Body of pancreas (tissue), 4 donors: ENCODE measurements around the gene ZNF93.

Experiments
- CTCF ChIP-seq, 7 experiments: fragments of 450-650 bp in 4 of 7; fragments of 200-600 bp in 3 of 7; sonication (generic) in 3 of 7; IDR thresholded peaks; one replicate each; pipeline ENCODE4 v1.5.1; 2016 to 2019; ENCODE audit warnings: antibody characterized with exemption in 7 of 7
- POLR2A ChIP-seq, 3 donors: fragments of 450-650 bp; IDR thresholded peaks; one replicate each; pipeline ENCODE4 v1.6.1; 2016; ENCODE audit warnings: antibody characterized with exemption in 3 of 3, mild to moderate bottlenecking in 2 of 3

DNA sequence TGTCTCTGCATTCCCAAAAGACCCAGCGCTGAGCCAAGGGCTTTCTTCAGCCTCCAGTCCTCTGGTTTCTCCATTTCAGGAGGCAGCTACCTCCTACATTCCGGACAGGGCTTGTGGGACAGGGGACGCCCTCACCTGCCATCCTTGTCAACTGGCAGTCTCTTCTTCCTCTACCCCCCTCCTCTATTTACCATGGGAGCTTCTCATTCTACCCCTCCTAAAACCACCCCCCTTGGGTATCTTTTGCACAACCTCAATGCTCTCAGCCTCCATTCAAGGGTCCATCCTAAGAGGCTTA is 43.8 kb downstream of the ZNF93 start:
- TF ChIP-seq CTCF (IDR thresholded peaks at IDR 0.05) = no peak
- no peak for TF ChIP-seq POLR2A (IDR thresholded peaks at IDR 0.05)
